GM23338 (cell line): ENCODE results near the gene ENPP1. TPM values are rescaled to one million over a fixed set of nuclear protein-coding genes. Genes with fewer than 3 reads are reported as not detected.
A peak's percentile ranks its signal among the peaks of the same experiment; 100 is the strongest.

Experiments used
- ATAC-seq: fragments of 200-7000 bp; cut with Tn5 transposase; 3 replicates; pipeline ENCODE4 v1.9.1; 2020
- DNase-seq: peaks from one replicate; pipeline ENCODE4 v3.0.0-alpha.2; 2015; ENCODE audit warnings: low spot score
- H2AFZ ChIP-seq: fragments of 200-600 bp; sonication (generic); 2 replicates; pipeline ENCODE4 v1.8.0; 2016; ENCODE audit warnings: antibody characterized with exemption, mild to moderate bottlenecking, moderate library complexity
- H3F3A ChIP-seq: fragments of 200-600 bp; sonication (generic); replicated peaks from 2 replicates; pipeline ENCODE4 v1.8.0; 2017; ENCODE audit warnings: antibody characterized with exemption, mixed run types, low read depth
- H3K27ac ChIP-seq: fragments of 200-600 bp; sonication (generic); 2 replicates; pipeline ENCODE4 v1.6.1; 2016; ENCODE audit warnings: low read depth
- H3K27me3 ChIP-seq: fragments of 200-600 bp; sonication (generic); 2 replicates; pipeline ENCODE4 v1.8.0; 2016; ENCODE audit warnings: mild to moderate bottlenecking, mixed run types, moderate library complexity; ENCODE audit not compliant: insufficient read depth
- H3K36me3 ChIP-seq: fragments of 200-600 bp; sonication (generic); 2 replicates; pipeline ENCODE4 v1.8.0; 2016; ENCODE audit warnings: mild to moderate bottlenecking; ENCODE audit not compliant: insufficient read depth
- H3K4me1 ChIP-seq: fragments of 200-600 bp; sonication (generic); 2 replicates; pipeline ENCODE4 v1.8.0; 2016; ENCODE audit warnings: mild to moderate bottlenecking, moderate library complexity; ENCODE audit not compliant: insufficient read depth
- H3K4me2 ChIP-seq: fragments of 200-600 bp; sonication (generic); 2 replicates; pipeline ENCODE4 v1.7.1; 2017; ENCODE audit warnings: mixed run types
- H3K4me3 ChIP-seq: fragments of 200-600 bp; sonication (generic); 2 replicates; pipeline ENCODE4 v1.6.1; 2016; ENCODE audit warnings: mixed run types
- H3K79me2 ChIP-seq: fragments of 200-600 bp; sonication (generic); replicated peaks from 2 replicates; pipeline ENCODE4 v1.8.0; 2017; ENCODE audit warnings: mild to moderate bottlenecking; ENCODE audit not compliant: insufficient read depth
- H3K9me2 ChIP-seq: fragments of 200-600 bp; sonication (generic); 2 replicates; pipeline ENCODE4 v1.8.0; 2017; ENCODE audit not compliant: insufficient read depth
- H4K20me1 ChIP-seq: fragments of 200-600 bp; sonication (generic); replicated peaks from 2 replicates; pipeline ENCODE4 v1.8.0; 2017; ENCODE audit warnings: mild to moderate bottlenecking; ENCODE audit not compliant: insufficient read depth
- H3K27ac Mint-ChIP-seq: 2 replicates; pipeline ENCODE4 v1.8.0; 2020; ENCODE audit warnings: inconsistent platforms, mild to moderate bottlenecking, moderate library complexity, mixed read lengths
- H3K27me3 Mint-ChIP-seq: 3 replicates; pipeline ENCODE4 v1.8.0; 2022; ENCODE audit warnings: low read depth, mild to moderate bottlenecking, moderate library complexity, mixed read lengths, inconsistent platforms; ENCODE audit not compliant: insufficient read depth, poor library complexity
- H3K36me3 Mint-ChIP-seq: 3 replicates; pipeline ENCODE4 v1.8.0; 2021; ENCODE audit warnings: low read depth, mild to moderate bottlenecking, inconsistent platforms, moderate library complexity, mixed read lengths
- H3K4me1 Mint-ChIP-seq: 3 replicates; pipeline ENCODE4 v1.8.0; 2020; ENCODE audit warnings: mild to moderate bottlenecking, inconsistent platforms, mixed read lengths
- H3K4me3 Mint-ChIP-seq: 3 replicates; pipeline ENCODE4 v1.8.0; 2021; ENCODE audit warnings: moderate library complexity, mild to moderate bottlenecking, inconsistent platforms, mixed read lengths
- H3K9me3 Mint-ChIP-seq: 3 replicates; pipeline ENCODE4 v1.8.0; 2020; ENCODE audit warnings: moderate library complexity, mild to moderate bottlenecking, inconsistent platforms, mixed read lengths
- EZH2phosphoT487 ChIP-seq: fragments of 200-600 bp; sonication (generic); IDR thresholded peaks from one replicate; pipeline ENCODE4 v1.8.1; 2018; ENCODE audit warnings: antibody characterized with exemption; ENCODE audit not compliant: unreplicated experiment
- JUNB ChIP-seq: IDR thresholded peaks from one replicate; pipeline ENCODE4 v1.6.1; 2016; ENCODE audit warnings: antibody characterized with exemption; ENCODE audit not compliant: unreplicated experiment
- NANOG ChIP-seq: IDR thresholded peaks from 2 replicates; pipeline ENCODE4 v1.6.1; 2016; ENCODE audit warnings: antibody characterized with exemption, borderline replicate concordance
- POLR2AphosphoS5 ChIP-seq: IDR thresholded peaks from 2 replicates; pipeline ENCODE4 v1.6.1; 2016; ENCODE audit warnings: antibody characterized with exemption, low read depth
- ZNF114 ChIP-seq: fragments of 250-450 bp; sonication (Bioruptor Pico); IDR thresholded peaks from 2 replicates; pipeline ENCODE4 v1.5.0; 2020; ENCODE audit warnings: mild to moderate bottlenecking, moderate library complexity
- ZNF331 ChIP-seq: fragments of 250-450 bp; sonication (Bioruptor Pico); IDR thresholded peaks from 2 replicates; pipeline ENCODE4 v1.5.0; 2020; ENCODE audit warnings: low read depth, mild to moderate bottlenecking, moderate library complexity
- polyA plus RNA-seq: library from polyadenylated mRNA; unstranded; fragments of >200 nt; fragmentation: Nextera tagmentation; extraction: Ambion mirVana; gene quantifications from 2 replicates; pipeline ENCODE4 v1.2.1, GENCODE V29; 2016
- total RNA-seq: library from RNA; depleted of rRNA; stranded (reverse); fragments of >200 nt; shearing (Covaris generic); gene quantifications from 2 replicates; pipeline ENCODE4 v1.2.3, GENCODE V29; 2014
- TF ChIP-seq, protein P1 (sequence below): IDR thresholded peaks from 2 replicates; pipeline ENCODE4 v1.6.1; 2016; ENCODE audit warnings: antibody characterized with exemption
- TF ChIP-seq, protein P2 (sequence below), 2 experiments: fragments of 200-600 bp in 1 of 2; sonication (generic) in 1 of 2; conservative IDR thresholded peaks; 2 replicates each; pipeline versions ENCODE4 v1.5.1 to v1.6.1; 2016 to 2017; ENCODE audit warnings: antibody characterized with exemption in 2 of 2, low read depth in 2 of 2, mild to moderate bottlenecking in 2 of 2, moderate library complexity in 1 of 2
- TF ChIP-seq, protein P3 (sequence below): IDR thresholded peaks from one replicate; pipeline ENCODE4 v1.6.1; 2018; ENCODE audit warnings: antibody characterized with exemption; ENCODE audit not compliant: unreplicated experiment

The ENPP1 gene
- total and polyA plus RNA-seq, 2 experiments from 2014 or later = 17.3 to 46.9 TPM

DNA sequence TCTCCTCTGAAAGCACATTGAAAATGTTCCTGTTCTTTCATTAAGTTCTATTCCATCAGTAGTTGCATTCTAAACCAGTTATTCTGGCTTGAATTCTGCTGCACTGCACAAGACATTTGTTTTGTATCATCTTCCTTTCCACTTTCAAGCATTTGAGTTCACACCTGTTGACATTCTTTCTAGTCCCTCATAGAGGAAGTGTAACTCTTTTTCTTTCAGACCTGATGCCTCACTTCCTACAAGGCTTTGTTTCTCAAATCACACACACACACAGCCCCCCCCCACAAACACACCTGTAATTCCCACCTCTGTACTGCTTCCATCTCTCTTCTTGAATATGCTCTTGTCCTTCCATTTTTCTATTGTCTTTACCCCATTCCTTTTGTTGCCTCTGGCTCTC lies 92.4 kb downstream of the ENPP1 start:
- ATAC-seq (no peak), DNase-seq (peak; percentile 22)
- TF ChIP-seq EZH2phosphoT487 = no peak
- no peak for TF ChIP-seq ZNF331 (CRISPR knock-in tag)
- TF ChIP-seq ZNF114 = no peak
- no peak for TF ChIP-seq POLR2AphosphoS5
- TF ChIP-seq, protein P1, sequence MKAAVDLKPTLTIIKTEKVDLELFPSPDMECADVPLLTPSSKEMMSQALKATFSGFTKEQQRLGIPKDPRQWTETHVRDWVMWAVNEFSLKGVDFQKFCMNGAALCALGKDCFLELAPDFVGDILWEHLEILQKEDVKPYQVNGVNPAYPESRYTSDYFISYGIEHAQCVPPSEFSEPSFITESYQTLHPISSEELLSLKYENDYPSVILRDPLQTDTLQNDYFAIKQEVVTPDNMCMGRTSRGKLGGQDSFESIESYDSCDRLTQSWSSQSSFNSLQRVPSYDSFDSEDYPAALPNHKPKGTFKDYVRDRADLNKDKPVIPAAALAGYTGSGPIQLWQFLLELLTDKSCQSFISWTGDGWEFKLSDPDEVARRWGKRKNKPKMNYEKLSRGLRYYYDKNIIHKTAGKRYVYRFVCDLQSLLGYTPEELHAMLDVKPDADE = peak; percentile 42; the same call in 1 of the 2 replicates
- TF ChIP-seq JUNB = no peak
- TF ChIP-seq, protein P2, sequence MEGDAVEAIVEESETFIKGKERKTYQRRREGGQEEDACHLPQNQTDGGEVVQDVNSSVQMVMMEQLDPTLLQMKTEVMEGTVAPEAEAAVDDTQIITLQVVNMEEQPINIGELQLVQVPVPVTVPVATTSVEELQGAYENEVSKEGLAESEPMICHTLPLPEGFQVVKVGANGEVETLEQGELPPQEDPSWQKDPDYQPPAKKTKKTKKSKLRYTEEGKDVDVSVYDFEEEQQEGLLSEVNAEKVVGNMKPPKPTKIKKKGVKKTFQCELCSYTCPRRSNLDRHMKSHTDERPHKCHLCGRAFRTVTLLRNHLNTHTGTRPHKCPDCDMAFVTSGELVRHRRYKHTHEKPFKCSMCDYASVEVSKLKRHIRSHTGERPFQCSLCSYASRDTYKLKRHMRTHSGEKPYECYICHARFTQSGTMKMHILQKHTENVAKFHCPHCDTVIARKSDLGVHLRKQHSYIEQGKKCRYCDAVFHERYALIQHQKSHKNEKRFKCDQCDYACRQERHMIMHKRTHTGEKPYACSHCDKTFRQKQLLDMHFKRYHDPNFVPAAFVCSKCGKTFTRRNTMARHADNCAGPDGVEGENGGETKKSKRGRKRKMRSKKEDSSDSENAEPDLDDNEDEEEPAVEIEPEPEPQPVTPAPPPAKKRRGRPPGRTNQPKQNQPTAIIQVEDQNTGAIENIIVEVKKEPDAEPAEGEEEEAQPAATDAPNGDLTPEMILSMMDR (conservative IDR thresholded peaks at IDR 0.05; ENCODE audit: low read depth in 2 of 2) = no peak
- TF ChIP-seq, protein P3, sequence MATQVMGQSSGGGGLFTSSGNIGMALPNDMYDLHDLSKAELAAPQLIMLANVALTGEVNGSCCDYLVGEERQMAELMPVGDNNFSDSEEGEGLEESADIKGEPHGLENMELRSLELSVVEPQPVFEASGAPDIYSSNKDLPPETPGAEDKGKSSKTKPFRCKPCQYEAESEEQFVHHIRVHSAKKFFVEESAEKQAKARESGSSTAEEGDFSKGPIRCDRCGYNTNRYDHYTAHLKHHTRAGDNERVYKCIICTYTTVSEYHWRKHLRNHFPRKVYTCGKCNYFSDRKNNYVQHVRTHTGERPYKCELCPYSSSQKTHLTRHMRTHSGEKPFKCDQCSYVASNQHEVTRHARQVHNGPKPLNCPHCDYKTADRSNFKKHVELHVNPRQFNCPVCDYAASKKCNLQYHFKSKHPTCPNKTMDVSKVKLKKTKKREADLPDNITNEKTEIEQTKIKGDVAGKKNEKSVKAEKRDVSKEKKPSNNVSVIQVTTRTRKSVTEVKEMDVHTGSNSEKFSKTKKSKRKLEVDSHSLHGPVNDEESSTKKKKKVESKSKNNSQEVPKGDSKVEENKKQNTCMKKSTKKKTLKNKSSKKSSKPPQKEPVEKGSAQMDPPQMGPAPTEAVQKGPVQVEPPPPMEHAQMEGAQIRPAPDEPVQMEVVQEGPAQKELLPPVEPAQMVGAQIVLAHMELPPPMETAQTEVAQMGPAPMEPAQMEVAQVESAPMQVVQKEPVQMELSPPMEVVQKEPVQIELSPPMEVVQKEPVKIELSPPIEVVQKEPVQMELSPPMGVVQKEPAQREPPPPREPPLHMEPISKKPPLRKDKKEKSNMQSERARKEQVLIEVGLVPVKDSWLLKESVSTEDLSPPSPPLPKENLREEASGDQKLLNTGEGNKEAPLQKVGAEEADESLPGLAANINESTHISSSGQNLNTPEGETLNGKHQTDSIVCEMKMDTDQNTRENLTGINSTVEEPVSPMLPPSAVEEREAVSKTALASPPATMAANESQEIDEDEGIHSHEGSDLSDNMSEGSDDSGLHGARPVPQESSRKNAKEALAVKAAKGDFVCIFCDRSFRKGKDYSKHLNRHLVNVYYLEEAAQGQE = no peak
- TF ChIP-seq NANOG = peak; percentile 83
- Histone ChIP-seq H2AFZ (no peak overlapping the region), H3K4me1 (peaks cover 17% of the 10 kb centered on the region), H3F3A (peaks cover 2% of the 10 kb centered on the region; the same call in 1 of the 2 replicates), H3K4me2 (peak overlapping the region; percentile 24), H3K4me3 (no peak overlapping the region), H3K27ac (peak overlapping the region; percentile 90), H4K20me1 (0 out of 2 replicates have a peak, but pooled peaks cover 2% of the 10 kb centered on the region), H3K27me3 (no peaks in the 10 kb centered on the region), H3K79me2 (peaks cover 46% of the 10 kb centered on the region), H3K9me2 (no peaks in the 10 kb centered on the region), H3K36me3 (peaks cover 34% of the 10 kb centered on the region; the same call in 1 of the 2 replicates)
- Mint-ChIP-seq H3K9me3 (peaks cover 62% of the 10 kb centered on the region), H3K4me3 (no peak overlapping the region), H3K4me1 (peaks cover 26% of the 10 kb centered on the region), H3K27ac (peak overlapping the region; percentile 5), H3K36me3 (peaks cover 82% of the 10 kb centered on the region), H3K27me3 (peaks cover 6% of the 10 kb centered on the region)
